ENCODE data around the gene RBM33. TPM values are rescaled to one million over a fixed set of nuclear protein-coding genes. Genes with fewer than 3 reads are reported as not detected.

Gene RBM33
- total and polyA plus RNA-seq, 2 of the 13 experiments (the other 11 are each of a cell fraction or from before 2014, with no cell fraction given) = 12.4 to 28.9 TPM

- TF ChIP-seq MTA1 (CRISPR knock-in tag; IDR thresholded peaks at IDR 0.05; ENCODE audit: borderline replicate concordance) = 0 out of 2 replicates have a peak, but pooled peaks have one; percentile 31
- 0 out of 2 replicates have a peak, but pooled peaks have one; percentile 43 for TF ChIP-seq MEIS1 (CRISPR knock-in tag; IDR thresholded peaks at IDR 0.05; ENCODE audit: borderline replicate concordance)
These were observed 152.2 kb downstream of the RBM33 start (continued) for GRCh38 chr7:155796381-155797261.

GRCh38 chr7:155797262-155798250 lies 153.1 kb downstream of the RBM33 start:
- 44% methylated on average over 22 of the region's 38 CpGs for WGBS (ENCODE audit: low lambda C conversion rate)
- in situ Hi-C loops (cut with HindIII; ENCODE audit: extremely low pct_ligation_motif_present, low pct_unique_long_range_greater_than_20kb) = loop anchor here (5.0 kb wide), 1 partner anchor 1020 kb away; no protein-coding TSS in a partner anchor
- ATAC-seq (peak; percentile 42), DNase-seq (ENCODE audit: low spot score) (no peak), FAIRE-seq (no peak)
- H3K4me3 ChIP-seq (replicated peaks in 1 of 3; ENCODE audit: insufficient read depth in 1 of 3, low read depth in 2 of 3, low read length in 3 of 3) = peak overlapping the region in 2 of 3 experiments; percentile 28 to 63; a peak in 3 of 6 replicates
- no peaks in the 10 kb centered on the region for H3K9me3 ChIP-seq (ENCODE audit: low read length)
- intact Hi-C loops (cut with micrococcal nuclease; ENCODE audit: unreplicated experiment) = loop anchor here (1.0 to 5.0 kb wide), 3 partner anchors 360 to 1020 kb away; no protein-coding TSS in a partner anchor
- no peaks in the 10 kb centered on the region for H4K20me1 ChIP-seq (ENCODE audit: insufficient read depth, low read length)
- peaks cover 7 to 38% of the 10 kb centered on the region in 2 experiments; a peak in 4 of 5 replicates for H3K27me3 ChIP-seq (ENCODE audit: control insufficient read depth in 1 of 2, insufficient read depth in 2 of 2, low read length in 2 of 2)
- H3K79me2 ChIP-seq (ENCODE audit: insufficient read depth, low read length) = no peaks in the 10 kb centered on the region
- no TSS peak for BruUV-seq (replicated peaks)
- ChIA-PET POLR2A (interaction anchor here (2.1 kb wide), 1 partner anchor 11 kb away, joined by 8 read pairs; no protein-coding TSS in a partner anchor), CTCF (ENCODE audit: low intra/inter-chr PET ratio, low total read pairs) (interaction anchor here (1.0 to 1.4 kb wide), 4 partner anchors 10 to 1019 kb away, joined by 4 to 8 read pairs (median 5); no protein-coding TSS in a partner anchor)
- H3K9ac ChIP-seq (ENCODE audit: insufficient read depth, low read depth, low read length) = no peak overlapping the region; the same call in 1 of the 2 replicates
- peaks cover 42% of the 10 kb centered on the region for H3K4me1 ChIP-seq (ENCODE audit: insufficient read depth, low read length)
- no peak overlapping the region for H2AFZ ChIP-seq (ENCODE audit: low read length)
- H3K4me2 ChIP-seq (ENCODE audit: low read depth, low read length) = peak overlapping the region; percentile 61
- H3K27ac ChIP-seq (ENCODE audit: extremely low read length, insufficient read depth, low read length) = no peak overlapping the region
- TF ChIP-seq HNRNPL (IDR thresholded peaks at IDR 0.05; ENCODE audit: low read depth, low read length) (0 out of 2 replicates have a peak, but pooled peaks have one; percentile 18), POGK (CRISPR knock-in tag; conservative IDR thresholded peaks at IDR 0.05) (0 out of 2 replicates have a peak, but pooled peaks have one; percentile 5), ZNF281 (CRISPR knock-in tag; IDR thresholded peaks at IDR 0.05; ENCODE audit: borderline replicate concordance) (no peak), ZFX (CRISPR knock-in tag; IDR thresholded peaks at IDR 0.05; ENCODE audit: low read depth) (0 out of 2 replicates have a peak, but pooled peaks have one; percentile 10)
- H3K36me3 ChIP-seq (replicated peaks in 1 of 2; ENCODE audit: control insufficient read depth in 1 of 2, insufficient read depth in 2 of 2, low read length in 2 of 2) = no peaks in the 10 kb centered on the region
